Psoas muscle (tissue), 8 donors: ENCODE data around the gene ETNPPL. TPM values are rescaled to one million over a fixed set of nuclear protein-coding genes. Genes with fewer than 3 reads are reported as not detected.

ENCODE experiments used
- ATAC-seq, 4 donors: fragments of 200-7000 bp; cut with Tn5 transposase; one replicate each; pipeline ENCODE4 v1.9.1; 2020; ENCODE audit warnings: moderate library complexity in 3 of 4, mild to moderate bottlenecking in 2 of 4
- DNase-seq, 2 donors: peaks; one replicate each; pipeline ENCODE4 v3.0.0-alpha.2; 2020
- H3K27ac ChIP-seq: fragments of 200-600 bp; one replicate; pipeline ENCODE4 v1.8.0; 2022
- H3K27me3 ChIP-seq, 3 donors: fragments of 200-600 bp in 1 of 3; one replicate each; pipeline versions ENCODE4 v1.6.1 to v1.8.0; 2013 to 2022; ENCODE audit warnings: low read length in 2 of 3, mild to moderate bottlenecking in 2 of 3, moderate library complexity in 1 of 3; ENCODE audit not compliant: insufficient read depth in 3 of 3
- H3K36me3 ChIP-seq, 2 donors: fragments of 200-600 bp in 1 of 2; one replicate each; pipeline versions ENCODE4 v1.6.1 to v1.8.0; 2013 to 2022; ENCODE audit warnings: low read depth in 1 of 2, mild to moderate bottlenecking in 1 of 2, moderate library complexity in 1 of 2; ENCODE audit not compliant: insufficient read depth in 1 of 2
- H3K4me1 ChIP-seq: fragments of 200-600 bp; one replicate; pipeline ENCODE4 v1.8.0; 2022
- H3K4me3 ChIP-seq: fragments of 200-600 bp; one replicate; pipeline ENCODE4 v1.8.0; 2022; ENCODE audit warnings: mild to moderate bottlenecking
- H3K9me3 ChIP-seq: fragments of 200-600 bp; one replicate; pipeline ENCODE4 v1.8.0; 2022
- CTCF ChIP-seq: fragments of 200-600 bp; IDR thresholded peaks from one replicate; pipeline ENCODE4 v1.8.0; 2022; ENCODE audit warnings: antibody characterized with exemption
- WGBS, 3 donors: extraction: QIAGEN DNeasy Blood & Tissue Kit; methylation state at CpG; one replicate each; pipeline versions ENCODE4 v1.1.6 to v1.1.7; 2013; 5-methylcytosine and 5-hydroxymethylcytosine counted together
- intact Hi-C, 2 donors: fragments of 100-400 bp; cut with DNase I; formaldehyde crosslinking; loops; one replicate each; pipeline versions ENCODE4 v1.11.0 to v1.14.2; 2022
- polyA plus RNA-seq, 3 donors: library from polyadenylated mRNA; stranded (reverse); fragments of 200-250 nt; gene quantifications; one replicate each; pipeline ENCODE4 v1.2.3, GENCODE V29; 2013
- total RNA-seq, 4 donors: library from RNA; stranded (reverse); fragmentation: NEBNext Ultra II Directional in 2 of 4; extraction: Animal tissue kit (Norgen Biotek cat#: 25700) in 2 of 4; gene quantifications; one replicate each; pipeline versions ENCODE4 v1.2.1 to v1.2.4, GENCODE V29; 2021 to 2023
- donor health status: healthy with polysubstance abuse.
- donor health status: DM: no; HTN: no; CAD: no; lungs with moderate emphysema.
- donor health status: Bipolar disorder and iron deficiency.
- donor health status: healthy.
- donor health status: DM: yes; HTN: yes; CAD: no.
- donor health status: DM: no; HTN: no; CAD: no.
- donor health status: DM: no; HTN: no; CAD: no.
- donor health status: DM: yes; HTN: yes; CAD: no.

ETNPPL gene
- total and polyA plus RNA-seq, 7 donors: 0.24 to 2.1 (median 0.28) TPM

- Histone ChIP-seq H3K36me3 (no peaks in the 10 kb centered on the region), H3K4me3 (no peak overlapping the region), H3K4me1 (no peaks in the 10 kb centered on the region), H3K27me3 (no peaks in the 10 kb centered on the region), H3K9me3 (no peaks in the 10 kb centered on the region), H3K27ac (no peak overlapping the region)
- 50 to 61% (median 52%) methylated on average over 1 of the region's 1 CpG for WGBS, 3 donors
- no peak for TF ChIP-seq CTCF
- DNase-seq: no peak
- ATAC-seq: no peak
- intact Hi-C loops: no loop called here
These were observed 32.3 kb downstream of the ETNPPL start for GRCh38 chr4:108730579-108730978.

DNA sequence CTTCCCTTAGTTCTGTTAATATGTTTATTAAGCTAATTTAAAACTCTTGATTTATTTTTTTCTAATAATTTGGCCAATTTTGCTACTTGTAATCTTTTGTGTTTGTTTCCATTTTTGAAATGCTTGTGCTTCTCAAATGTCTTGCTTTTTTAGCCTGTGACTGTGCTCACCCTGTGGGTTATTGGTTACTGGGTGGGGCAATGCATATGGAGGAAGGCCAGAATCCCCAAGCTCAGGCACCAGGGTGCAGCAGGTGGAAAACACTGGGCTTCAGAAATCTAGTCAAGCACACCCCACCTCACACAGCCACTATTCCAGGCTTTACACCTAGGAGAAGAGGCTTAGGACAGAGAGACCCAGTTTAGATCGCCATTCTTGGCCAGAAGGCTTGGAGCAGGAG, 33.1 kb downstream of the ETNPPL start:
- Histone ChIP-seq H3K27ac (no peak overlapping the region), H3K4me1 (no peaks in the 10 kb centered on the region), H3K27me3 (no peaks in the 10 kb centered on the region), H3K9me3 (no peaks in the 10 kb centered on the region), H3K36me3 (no peaks in the 10 kb centered on the region), H3K4me3 (no peak overlapping the region)
- ATAC-seq (no peak), DNase-seq (no peak)
- intact Hi-C loops: no loop called here
- WGBS, 3 donors: 92 to 100% (median 96%) methylated on average over 1 of the region's 1 CpG
- TF ChIP-seq CTCF: no peak

GRCh38 chr4:108725457-108725856, 37.4 kb downstream of the ETNPPL start:
- no peaks in the 10 kb centered on the region for H3K4me1 ChIP-seq
- 41 to 52% (median 50%) methylated on average over 1 of the region's 1 CpG for WGBS, 3 donors
- no peak for TF ChIP-seq CTCF
- no peaks in the 10 kb centered on the region for H3K27me3 ChIP-seq
- no peak overlapping the region for H3K4me3 ChIP-seq
- intact Hi-C loops: no loop called here
- H3K36me3 ChIP-seq: no peaks in the 10 kb centered on the region
- H3K27ac ChIP-seq: no peak overlapping the region
- no peaks in the 10 kb centered on the region for H3K9me3 ChIP-seq
- ATAC-seq (no peak), DNase-seq (no peak)

- ATAC-seq: no peak
- WGBS, 3 donors: 71 to 83% (median 74%) methylated on average over 2 of the region's 2 CpGs
- no peaks in the 10 kb centered on the region for H3K27me3 ChIP-seq
- H3K9me3 ChIP-seq: no peaks in the 10 kb centered on the region
- TF ChIP-seq CTCF: no peak
- no peak for DNase-seq
- no peaks in the 10 kb centered on the region for H3K36me3 ChIP-seq
- no peaks in the 10 kb centered on the region for H3K4me1 ChIP-seq
- H3K4me3 ChIP-seq: no peak overlapping the region
- intact Hi-C loops: no loop called here
- no peak overlapping the region for H3K27ac ChIP-seq
These were observed 45.5 kb downstream of the ETNPPL start for GRCh38 chr4:108717386-108717785.

DNA sequence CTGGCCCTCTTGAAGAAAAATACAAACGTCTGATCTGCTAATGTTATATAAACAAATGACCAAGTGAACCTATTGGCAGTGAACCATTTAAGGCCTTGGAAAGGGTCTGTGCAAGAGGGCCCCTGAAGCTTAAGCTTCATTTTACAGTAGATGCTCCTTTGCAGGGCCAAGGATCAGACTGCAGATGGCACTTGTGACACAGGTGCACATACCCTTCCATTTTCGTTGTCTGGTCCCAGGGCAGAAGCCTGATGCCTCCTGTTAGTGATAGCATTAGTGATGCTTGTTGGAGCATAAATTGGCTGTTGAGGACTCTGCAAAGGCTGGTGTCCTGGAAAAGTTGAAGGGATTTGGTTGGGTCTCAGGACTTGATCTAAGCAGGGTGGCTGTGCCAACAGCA, 46.5 kb downstream of the ETNPPL start:
- no peaks in the 10 kb centered on the region for H3K27me3 ChIP-seq
- intact Hi-C loops: no loop called here
- DNase-seq: no peak
- TF ChIP-seq CTCF: no peak
- H3K9me3 ChIP-seq: no peaks in the 10 kb centered on the region
- H3K4me1 ChIP-seq: no peaks in the 10 kb centered on the region
- no peak for ATAC-seq
- H3K36me3 ChIP-seq: no peaks in the 10 kb centered on the region
- no peak overlapping the region for H3K27ac ChIP-seq
- 42 to 55% (median 52%) methylated on average over 2 of the region's 2 CpGs for WGBS, 3 donors
- H3K4me3 ChIP-seq: no peak overlapping the region
